ENCODE results near the gene KCNMB4.
A peak's percentile ranks its signal among the peaks of the same experiment; 100 is the strongest.

The KCNMB4 gene

DNA sequence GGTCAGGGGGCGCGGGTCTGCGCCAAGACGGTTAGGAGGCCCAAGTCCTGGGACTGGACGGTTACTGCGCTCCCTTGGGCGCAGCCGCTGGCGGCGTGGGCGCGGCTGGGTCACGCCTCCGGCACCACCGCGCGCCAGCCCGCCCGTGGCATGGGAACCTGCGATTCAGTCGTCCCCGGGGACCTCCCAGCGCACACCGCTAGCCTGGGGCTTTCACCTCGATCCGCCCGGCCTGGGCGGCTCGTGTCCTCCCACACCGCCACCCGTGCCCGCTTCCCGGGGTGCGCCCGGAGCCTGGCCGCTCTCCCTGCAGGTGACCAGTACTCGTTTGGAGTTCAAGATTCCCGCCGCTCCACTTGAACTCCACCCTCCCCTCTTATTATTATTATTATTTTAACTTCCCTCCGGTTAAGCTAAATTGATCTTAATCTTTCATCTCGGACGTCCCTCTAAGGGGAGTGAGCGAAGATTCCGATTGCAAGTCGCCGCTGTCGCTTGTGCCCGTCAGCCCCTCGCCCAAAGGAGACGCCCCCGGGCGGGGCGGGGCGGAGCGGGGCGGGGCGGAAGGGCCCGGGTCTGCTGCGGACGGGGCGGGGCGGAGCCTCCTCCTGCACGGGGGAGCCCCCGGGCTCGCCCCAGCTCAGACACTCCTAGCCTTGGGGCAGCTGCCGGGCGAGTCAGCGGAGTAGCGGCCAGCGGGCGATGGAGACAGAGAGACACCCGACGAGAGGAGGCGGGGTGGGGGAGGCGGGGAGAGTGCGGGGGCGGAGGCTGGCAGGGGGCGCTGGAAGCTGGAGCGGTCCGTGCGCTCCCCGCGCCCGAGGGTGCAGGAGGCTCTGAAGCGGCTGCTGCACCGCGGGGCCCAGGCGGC lies at the start of gene KCNMB4:
Gene KCNMB4 (plus strand): TSS at position 643 of the 871 bp plus-strand sequence. CDS start 445 bp downstream, outside the sequence.
- in situ Hi-C loops (cut with HindIII; ENCODE audit: low sequenced_read_pairs): no loop called here
- peak within 1 kb of the TSS; percentile 63 for H3K4me3 ChIP-seq (ENCODE audit: low read depth, low read length)
- peak; percentile 38 for DNase-seq (ENCODE audit: low read depth, low spot score)
- TF ChIP-seq, protein P1, sequence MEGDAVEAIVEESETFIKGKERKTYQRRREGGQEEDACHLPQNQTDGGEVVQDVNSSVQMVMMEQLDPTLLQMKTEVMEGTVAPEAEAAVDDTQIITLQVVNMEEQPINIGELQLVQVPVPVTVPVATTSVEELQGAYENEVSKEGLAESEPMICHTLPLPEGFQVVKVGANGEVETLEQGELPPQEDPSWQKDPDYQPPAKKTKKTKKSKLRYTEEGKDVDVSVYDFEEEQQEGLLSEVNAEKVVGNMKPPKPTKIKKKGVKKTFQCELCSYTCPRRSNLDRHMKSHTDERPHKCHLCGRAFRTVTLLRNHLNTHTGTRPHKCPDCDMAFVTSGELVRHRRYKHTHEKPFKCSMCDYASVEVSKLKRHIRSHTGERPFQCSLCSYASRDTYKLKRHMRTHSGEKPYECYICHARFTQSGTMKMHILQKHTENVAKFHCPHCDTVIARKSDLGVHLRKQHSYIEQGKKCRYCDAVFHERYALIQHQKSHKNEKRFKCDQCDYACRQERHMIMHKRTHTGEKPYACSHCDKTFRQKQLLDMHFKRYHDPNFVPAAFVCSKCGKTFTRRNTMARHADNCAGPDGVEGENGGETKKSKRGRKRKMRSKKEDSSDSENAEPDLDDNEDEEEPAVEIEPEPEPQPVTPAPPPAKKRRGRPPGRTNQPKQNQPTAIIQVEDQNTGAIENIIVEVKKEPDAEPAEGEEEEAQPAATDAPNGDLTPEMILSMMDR (IDR thresholded peaks at IDR 0.05; ENCODE audit: low read depth, low read length): no peak

DNA sequence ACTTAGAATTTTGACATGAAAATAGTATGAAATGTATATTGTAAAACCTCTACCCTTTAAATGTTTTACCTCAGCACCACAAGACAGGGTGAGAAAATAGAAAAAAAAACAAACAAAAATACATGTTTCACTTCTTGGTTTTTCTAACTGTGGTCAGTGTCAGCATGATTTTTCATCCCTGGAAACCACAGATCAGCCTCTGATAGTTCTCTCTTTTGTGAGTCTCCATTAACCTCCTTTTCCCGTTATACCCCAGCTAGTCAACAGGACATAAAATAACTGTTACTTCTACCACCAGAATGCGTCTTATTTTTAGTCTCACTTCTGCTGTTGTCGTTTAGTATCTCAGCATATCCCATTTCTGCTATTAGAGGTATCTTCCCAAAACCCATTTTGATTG lies 48.3 kb upstream of the KCNMB4 start:
- in situ Hi-C loops (cut with HindIII; ENCODE audit: low sequenced_read_pairs): no loop called here
- H3K4me3 ChIP-seq (ENCODE audit: low read depth, low read length): no peak overlapping the region
- peak; percentile 36 for DNase-seq (ENCODE audit: low read depth, low spot score)
- TF ChIP-seq, protein P1 (IDR thresholded peaks at IDR 0.05; ENCODE audit: low read depth, low read length): no peak

DNA sequence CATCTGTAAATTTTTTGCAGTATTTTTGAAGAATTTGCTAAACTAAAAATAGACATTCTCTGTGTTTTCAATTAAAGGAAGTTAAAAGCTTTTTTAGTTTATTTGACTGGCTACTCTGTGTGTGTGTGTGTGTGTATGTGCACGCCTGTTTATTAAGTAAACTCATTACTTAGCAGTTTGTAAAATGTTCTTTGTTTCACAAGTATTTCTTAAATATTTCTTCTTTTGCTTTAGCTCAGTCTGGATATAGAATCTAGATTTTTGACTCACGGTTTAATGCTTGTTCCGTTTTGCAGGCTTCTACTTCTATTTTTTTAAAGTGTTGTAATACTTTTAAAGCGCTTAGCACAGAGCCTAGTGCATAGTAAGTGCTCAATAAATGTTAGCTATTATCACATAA lies 46.5 kb upstream of the KCNMB4 start:
- DNase-seq (ENCODE audit: low read depth, low spot score): no peak
- in situ Hi-C loops (cut with HindIII; ENCODE audit: low sequenced_read_pairs): no loop called here
- no peak overlapping the region for H3K4me3 ChIP-seq (ENCODE audit: low read depth, low read length)
- TF ChIP-seq, protein P1 (IDR thresholded peaks at IDR 0.05; ENCODE audit: low read depth, low read length): no peak

DNA sequence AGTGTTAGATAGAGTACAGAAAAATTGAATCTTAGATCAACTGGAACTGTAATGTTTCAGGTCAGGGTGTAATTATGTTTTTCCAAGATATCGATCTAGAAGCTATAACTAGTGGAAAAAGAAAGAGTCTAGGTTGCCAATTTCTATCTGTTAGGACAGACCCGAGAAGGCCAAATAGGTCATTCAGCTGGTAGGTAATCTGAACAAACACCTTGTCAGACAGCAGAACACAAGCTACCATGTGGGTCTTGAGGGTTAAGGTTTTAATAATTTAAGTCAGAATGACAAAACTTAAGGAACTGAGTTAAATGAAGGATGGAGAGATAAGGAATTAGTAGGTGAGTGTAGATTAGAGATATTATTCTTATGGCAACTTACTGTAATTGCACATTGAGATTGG lies 44.9 kb upstream of the KCNMB4 start:
- H3K4me3 ChIP-seq (ENCODE audit: low read depth, low read length): no peak overlapping the region
- in situ Hi-C loops (cut with HindIII; ENCODE audit: low sequenced_read_pairs): no loop called here
- no peak for DNase-seq (ENCODE audit: low read depth, low spot score)
- TF ChIP-seq, protein P1 (IDR thresholded peaks at IDR 0.05; ENCODE audit: low read depth, low read length): no peak

- no peak overlapping the region for H3K4me3 ChIP-seq (ENCODE audit: low read depth, low read length)
- TF ChIP-seq, protein P1 (IDR thresholded peaks at IDR 0.05; ENCODE audit: low read depth, low read length): no peak
- no peak for DNase-seq (ENCODE audit: low read depth, low spot score)
- in situ Hi-C loops (cut with HindIII; ENCODE audit: low sequenced_read_pairs): no loop called here
Measured at GRCh38 chr12:70327541-70327940, 38.5 kb upstream of the KCNMB4 start.

- in situ Hi-C loops (cut with HindIII; ENCODE audit: low sequenced_read_pairs): no loop called here
- DNase-seq (ENCODE audit: low read depth, low spot score): no peak
- TF ChIP-seq, protein P1 (IDR thresholded peaks at IDR 0.05; ENCODE audit: low read depth, low read length): no peak
- no peak overlapping the region for H3K4me3 ChIP-seq (ENCODE audit: low read depth, low read length)
Measured at GRCh38 chr12:70329728-70330127, 36.4 kb upstream of the KCNMB4 start.
